Iris pigment epithelial cell (primary cell): ENCODE results near the gene PYGO2.

Experiments used
- DNase-seq: peaks from one replicate; pipeline ENCODE4 v3.0.0-alpha.2; 2011; ENCODE audit warnings: low read depth

Gene PYGO2

DNA sequence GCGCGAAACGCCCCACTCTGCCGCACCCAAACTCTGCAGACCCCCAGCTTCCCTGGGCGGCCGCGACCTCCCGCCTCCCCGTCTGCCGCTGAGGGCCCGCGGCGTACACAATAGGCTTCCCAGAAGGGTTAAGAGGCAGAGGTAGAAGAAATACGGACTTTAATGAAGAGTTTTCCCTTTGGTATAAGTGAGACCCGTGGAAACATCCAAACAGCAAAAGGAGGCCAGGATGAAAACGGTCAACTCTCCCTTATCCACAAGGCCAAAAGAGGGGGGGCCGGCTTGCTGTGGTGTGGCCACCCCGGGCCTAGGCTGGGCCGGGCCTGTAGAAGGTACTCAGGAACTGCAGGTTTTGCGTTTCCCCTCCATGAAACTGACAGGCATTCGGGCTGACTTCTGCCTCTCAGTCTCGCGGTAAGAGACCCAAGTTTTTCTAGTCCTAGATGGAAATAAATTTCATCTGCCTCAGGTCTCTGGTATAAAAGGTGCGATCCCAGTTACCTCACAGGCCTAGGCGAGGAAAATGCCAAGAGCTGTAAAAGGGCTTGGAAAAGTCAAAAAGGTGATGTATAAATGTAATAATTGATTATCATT is 671 bp upstream of the PYGO2 start:
- peak; percentile 29 for DNase-seq

DNA sequence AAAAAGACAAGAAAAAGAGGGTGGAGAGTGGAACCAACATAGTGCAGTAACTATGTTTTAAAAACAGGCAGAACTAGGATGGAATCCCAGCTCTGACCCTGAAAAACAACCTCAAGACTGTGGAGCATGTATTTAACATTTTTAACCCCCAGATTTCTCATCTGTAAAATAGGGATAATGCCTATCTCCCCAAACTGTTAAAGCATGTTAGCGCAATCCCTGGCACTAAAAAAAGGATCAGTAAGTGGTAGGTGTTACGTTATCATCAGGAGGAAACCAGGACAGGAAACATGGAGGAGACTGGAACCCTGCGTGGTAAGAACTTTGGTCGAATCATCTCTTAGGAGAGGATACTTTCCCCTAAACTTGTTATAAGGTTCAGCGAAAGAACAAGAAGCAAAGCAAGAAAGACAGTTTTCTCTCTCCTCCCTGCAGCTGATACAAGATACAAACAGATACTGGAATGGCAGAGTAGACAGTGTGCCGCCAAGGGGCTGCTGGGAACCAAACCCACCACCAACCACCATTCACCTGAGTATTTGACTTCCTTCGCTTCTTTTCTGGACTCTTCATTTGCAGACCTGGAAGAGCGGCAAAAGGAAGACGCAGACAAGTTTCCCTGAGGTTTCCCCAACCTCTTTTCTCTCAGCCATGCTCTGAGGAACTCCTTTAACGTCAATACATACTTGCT is 991 bp downstream of the PYGO2 start:
- DNase-seq: no peak

DNA sequence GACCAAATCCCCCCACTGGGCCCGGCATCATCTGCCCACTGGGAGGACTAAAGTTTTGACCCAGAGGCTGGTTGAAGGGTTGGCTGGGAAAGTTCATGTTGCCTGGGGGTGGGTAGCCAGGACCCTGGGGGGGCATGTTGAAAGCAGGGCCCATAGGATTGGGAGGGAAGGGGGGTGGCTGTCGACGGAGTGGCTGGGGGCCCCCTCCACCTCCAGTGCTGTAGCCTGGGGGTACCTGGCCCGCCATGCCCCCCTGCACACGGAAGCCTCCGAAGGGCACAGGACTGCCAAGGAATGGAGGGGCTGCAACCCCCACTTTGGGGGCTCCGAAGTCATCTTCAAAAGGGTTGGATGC is 2.2 kb downstream of the PYGO2 start:
- no peak for DNase-seq

DNA sequence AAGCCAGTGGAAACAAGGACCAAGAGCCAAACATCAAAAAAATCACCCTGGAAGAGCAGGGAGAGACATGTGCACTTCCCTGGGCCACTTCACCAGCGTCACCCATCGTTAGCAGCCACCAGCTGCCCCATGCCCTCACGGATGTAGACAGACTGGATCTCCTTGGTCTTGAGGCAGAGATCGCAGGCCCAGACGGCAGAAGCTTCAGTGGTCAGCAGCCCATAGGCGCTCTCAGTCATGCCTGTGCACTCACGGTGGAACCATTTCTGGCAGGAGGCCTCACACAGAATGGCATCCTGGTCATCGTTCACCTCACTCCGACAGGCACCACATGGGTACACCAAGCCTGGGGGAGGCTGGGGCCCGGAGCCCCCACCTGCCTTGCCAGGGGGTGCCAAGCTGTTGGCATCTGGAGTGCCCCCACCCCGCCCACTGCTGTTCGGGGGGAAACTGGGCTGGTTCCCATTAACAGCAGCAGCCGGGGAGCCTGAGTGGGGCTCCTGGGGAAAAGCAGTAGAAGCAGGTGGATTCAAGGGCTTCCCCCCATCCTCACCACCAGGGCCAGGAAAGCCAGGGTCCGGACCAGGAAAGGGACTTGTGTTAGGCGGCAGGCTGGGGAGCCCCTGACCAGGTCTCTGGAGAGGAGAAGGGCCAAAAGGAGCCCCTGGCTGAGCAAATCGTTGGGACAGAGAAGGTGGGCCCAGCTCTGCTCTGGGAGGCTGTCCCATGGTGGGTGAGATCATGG is 2.7 kb downstream of the PYGO2 start:
- DNase-seq: no peak

DNA sequence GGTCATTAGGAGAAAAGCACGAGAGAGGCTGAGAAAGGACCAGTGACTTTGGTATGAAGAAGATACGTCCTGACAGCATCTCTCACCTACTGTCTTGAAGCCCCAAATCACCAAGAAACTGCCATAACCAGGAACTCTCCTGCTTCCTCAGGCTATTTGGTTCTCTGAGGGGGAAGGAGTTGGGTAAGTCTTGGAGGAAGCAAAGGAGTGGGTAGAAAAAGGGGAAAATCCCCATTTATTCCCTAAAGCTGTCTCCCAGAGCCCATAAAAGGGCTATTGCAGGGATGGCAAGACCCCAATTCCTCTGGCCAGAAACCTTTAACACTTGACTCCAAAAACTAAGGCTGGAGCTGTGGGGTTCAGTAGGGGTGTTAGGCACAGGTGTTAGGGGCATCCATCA is 3.5 kb downstream of the PYGO2 start:
- DNase-seq: no peak

DNA sequence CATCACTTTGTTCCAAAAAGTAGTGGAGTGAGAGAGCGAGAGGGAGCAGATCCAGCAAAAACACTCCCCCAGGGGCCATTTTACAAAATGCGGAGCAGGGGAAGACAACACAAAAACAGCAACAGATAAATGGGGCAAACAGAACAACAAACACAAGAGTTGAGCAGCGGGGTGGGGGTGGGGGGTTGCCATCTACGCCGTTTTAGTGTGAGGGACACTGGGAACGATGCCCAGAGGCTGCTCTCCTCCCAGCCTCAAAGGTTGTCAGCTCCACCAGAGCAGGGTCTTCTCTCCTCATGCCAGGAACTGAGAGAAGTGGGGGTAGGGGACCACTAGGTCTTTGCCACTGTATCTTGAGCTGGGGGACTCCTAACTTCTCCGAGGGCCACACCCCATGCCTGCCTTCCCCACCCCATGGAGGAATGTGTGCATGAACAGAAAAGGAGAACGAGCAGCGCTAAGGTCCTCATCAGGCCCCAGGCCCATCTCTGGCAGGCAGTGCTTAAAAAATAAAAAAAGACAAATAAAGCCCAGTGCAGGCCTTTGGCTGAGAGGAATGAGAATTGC is 4.4 kb downstream of the PYGO2 start:
- no peak for DNase-seq

DNA sequence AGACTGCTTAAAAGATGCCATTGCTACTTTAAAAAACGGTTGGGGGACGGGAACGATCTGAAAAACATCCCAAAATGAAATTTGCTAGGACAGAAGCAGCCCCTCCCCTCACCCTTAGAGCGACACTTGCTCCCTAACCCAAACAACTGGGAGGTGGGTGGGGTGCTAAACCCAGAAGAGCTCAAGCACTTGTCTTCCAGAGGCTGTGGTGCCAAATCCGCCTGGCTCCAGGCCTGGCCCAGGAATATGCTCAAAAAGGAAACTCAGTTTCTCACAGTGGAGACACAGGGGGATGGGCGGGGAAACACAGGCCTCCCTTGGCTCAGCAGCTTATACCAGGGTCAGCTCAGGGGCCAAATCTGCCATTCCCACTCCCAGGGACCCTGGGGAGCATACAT is 5.0 kb downstream of the PYGO2 start:
- peak; percentile 18 for DNase-seq

DNA sequence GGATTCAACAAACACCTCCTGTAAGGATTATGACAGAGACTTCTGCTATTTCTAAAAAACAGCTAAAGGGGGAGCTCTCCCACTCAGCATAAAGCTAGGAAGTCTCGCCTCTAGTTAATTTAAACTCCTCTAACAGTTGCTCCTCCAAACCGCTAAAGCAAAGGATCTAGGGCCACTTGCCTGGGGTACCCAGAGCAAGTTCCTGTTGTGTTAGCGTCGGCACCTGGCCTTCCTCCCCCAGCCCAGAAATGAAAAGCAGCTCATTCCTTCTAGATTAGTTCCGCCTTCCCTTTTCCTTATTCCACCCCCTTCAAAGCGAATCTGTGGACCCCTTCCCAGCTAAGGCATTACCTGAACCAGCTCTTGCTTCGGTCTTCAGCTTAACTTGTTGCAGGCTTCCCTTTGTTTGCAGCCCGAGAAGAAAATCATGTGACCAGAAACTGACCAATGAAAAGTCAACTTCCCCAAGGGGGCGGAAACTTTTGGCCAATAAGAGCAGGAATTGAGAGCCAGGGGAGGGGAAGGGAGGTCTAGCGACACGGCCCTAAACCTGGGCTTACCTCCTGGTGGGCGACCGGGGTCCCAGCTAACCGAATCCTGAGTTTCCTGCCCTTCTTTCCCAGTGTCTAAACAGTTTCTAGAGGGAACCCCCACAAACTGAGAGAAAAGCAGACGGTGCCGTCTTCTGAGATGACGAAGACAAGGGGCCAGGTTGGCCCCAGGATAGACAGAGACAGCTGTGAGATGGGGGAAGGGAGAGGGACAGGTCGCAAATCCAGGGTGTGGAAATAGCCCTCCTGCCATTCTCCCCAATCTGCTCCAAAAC is 5.7 kb downstream of the PYGO2 start, which contains the start of gene PBXIP1:
TSS of gene PBXIP1 (minus strand) at position 382 of the 826 bp plus-strand sequence. CDS start 2,378 bp downstream, outside the sequence.
- peak; percentile 87 for DNase-seq

DNA sequence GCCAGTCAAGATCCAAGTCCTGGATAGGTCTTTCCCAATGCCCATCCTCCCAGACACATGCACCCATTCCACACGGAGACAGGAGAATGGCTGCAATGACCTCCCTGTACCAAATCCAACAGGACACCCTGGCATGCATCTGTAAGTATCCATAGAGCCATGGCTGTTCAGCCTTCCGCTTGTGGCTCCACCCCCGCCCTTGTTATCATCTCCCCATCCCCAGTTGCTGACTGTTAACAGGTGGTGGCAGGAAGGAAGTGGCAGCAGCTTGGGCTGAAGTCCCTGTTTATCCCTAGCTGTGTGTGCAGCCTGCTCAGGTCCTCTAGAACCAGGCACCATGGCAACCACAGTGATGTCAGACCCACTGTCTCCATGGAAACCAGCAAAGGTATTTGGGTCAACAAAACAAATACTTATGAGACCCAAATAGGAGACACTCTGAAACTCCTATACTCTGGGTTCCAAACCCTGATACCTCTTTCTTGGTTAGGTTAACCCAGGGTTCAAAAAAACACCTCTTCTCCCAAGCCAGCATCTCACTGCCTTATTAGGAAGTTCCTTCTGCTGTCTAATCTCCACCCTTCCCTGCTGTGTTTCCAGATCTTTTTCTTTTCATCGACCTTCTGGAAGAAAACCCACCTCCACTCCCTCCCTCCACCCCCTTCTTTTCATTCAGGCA is 6.4 kb downstream of the PYGO2 start:
- peak; percentile 89 for DNase-seq

DNA sequence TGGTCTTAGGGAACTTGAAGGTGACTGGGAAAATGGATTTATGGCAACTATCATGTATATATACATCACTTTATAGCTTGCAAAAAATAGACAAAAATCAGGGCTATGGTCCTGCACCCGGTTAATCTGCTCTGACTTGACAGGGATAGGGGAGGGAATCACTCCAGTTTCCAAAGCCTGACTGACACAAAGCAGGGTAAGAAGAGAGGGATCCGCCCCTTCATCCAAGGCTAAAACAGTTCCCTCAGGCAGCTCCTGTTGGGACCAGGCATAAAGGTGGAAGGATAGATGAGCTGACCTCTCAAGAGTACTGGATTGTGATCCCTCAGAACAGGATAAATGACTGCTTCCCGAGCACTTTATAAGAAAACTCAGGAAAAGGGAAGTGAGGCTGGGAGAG is 7.0 kb downstream of the PYGO2 start:
- no peak for DNase-seq

DNA sequence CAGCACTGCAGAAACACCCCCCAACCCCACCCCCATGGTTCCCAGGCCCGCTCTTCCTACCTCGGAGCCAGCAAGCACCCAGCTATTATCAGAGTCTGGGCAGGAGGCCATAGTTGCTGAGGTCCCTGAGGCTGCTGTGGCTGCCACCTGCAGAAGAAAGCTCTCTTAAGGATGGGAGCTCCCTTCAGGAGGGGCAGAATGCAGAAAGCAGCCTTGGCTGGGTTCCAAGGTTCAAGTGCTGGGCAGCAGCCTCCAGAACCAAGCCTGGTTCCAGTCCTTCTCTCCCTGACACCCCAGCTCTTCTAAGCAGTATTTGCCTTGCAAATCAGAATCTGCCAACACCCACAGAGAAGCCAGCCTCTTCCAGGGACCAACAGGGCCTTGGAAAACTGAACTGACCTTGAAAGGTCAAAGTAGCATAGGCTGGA is 8.0 kb downstream of the PYGO2 start:
- DNase-seq: no peak

DNA sequence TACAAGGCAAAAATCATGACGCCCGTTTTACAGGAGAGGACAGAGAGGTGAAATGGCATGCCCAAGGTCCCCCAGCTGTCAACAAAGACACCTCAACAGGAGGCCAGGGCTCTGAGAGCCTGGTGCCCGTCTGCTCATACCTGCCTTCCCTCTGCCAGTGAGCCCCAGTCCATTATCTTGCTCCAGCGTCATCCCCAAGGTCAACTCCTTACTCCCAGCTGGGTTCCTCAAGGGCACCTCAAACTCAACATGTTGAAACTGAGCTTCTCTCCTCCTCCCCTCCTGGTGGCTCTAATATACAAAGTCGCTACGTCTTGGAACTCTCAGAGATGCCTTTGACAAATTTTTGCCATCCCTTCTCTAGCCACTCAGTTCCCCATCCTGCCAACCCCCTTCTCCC is 8.9 kb downstream of the PYGO2 start:
- no peak for DNase-seq

DNA sequence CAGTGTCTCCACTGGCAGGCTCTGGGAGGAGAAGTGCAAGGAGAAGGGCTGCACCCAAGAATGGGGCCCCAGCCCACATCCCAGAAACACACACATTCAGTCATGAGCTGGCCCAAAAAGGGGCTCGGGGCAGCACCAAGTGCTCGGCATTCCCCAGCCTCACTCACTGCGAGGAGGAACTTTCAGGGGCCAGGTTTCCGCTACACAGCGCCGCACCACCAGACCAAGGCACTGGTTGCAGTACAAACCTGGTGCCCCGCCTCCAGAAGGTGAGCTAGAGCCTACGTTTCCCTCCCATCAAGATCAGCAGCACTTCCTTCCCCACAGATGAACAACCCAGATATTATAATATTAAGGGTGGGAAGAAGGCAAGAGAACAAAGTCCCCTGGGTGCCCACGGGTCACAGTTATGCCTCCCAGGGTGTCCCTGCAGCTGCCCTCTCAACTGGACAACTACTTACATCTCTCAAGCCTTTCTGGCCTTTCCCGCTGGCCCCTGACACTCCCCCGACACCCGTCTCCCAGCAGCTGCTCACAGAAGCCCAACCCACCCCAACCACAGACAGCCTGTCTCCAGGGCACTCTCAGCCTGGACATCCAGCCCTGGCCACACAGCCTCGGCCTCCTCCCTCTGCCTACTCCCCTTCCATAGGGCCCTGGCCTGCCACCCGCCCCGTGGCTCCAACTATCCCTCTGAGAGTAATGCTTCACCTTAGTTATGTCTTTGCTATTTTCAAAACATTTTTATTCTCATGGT is 9.5 kb downstream of the PYGO2 start:
- DNase-seq: no peak

DNA sequence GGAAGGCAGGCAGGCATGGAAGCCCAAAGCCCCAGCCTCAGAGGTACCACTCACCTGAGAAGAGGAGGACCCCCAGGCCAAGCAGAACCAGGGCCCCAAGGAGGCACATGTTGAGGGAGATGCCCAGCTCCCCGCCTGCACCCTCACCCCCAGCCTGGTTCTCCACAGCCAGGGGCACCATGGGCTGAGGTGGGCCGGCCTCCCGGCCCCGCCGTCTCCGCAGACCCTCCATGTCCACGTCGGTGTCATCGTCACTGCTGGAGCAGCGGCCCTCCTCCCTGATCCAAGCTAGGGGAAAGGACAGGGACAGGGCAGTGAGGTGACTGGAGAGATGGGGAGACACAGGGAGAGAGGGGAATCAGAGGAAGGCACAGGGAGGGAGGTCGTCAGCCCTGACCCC is 13.5 kb downstream of the PYGO2 start:
- no peak for DNase-seq

DNA sequence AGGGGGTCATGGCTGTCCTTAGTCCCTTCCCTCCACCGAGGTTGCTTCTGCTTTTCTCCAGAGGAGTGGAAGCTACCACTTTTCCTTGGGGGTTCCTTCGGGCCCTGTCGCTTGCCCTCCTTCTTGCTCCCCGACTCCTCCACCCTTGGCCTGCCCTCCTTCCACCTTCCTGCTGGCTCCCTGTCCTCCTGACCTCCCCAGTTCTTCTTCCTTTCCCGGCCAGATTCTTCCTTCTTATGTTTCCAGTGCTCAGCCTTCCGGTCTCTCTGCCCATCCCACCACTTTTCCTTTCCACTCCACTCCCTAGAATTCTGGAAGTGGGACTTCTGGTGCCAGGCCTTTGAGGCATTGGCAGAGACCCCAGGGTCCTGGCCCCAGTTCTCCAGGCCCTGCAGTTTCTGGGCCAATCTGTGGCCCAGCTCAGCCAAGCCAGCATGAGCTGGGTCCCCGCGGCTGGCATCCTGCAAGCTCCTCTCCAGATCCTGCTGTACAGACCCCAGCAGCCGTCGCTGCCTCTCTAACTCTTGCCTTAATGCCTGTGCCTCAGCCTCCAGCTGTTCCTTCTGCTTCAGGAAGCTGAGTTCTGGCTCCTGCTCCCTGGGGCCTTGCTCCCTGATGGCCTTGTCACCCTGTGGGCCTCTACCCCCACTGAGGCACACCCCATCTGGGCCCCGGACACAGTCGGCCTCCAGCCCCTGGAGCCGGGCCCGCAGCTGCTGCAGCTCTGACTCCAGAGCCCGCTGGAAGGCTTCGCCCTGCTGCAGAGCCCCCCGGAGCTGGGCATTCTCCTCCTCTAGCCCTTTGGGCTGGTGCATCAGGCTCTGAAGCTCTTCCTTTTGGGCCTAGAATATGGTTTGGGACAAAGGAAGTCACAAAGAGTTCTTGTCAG is 15.4 kb downstream of the PYGO2 start:
- no peak for DNase-seq

DNA sequence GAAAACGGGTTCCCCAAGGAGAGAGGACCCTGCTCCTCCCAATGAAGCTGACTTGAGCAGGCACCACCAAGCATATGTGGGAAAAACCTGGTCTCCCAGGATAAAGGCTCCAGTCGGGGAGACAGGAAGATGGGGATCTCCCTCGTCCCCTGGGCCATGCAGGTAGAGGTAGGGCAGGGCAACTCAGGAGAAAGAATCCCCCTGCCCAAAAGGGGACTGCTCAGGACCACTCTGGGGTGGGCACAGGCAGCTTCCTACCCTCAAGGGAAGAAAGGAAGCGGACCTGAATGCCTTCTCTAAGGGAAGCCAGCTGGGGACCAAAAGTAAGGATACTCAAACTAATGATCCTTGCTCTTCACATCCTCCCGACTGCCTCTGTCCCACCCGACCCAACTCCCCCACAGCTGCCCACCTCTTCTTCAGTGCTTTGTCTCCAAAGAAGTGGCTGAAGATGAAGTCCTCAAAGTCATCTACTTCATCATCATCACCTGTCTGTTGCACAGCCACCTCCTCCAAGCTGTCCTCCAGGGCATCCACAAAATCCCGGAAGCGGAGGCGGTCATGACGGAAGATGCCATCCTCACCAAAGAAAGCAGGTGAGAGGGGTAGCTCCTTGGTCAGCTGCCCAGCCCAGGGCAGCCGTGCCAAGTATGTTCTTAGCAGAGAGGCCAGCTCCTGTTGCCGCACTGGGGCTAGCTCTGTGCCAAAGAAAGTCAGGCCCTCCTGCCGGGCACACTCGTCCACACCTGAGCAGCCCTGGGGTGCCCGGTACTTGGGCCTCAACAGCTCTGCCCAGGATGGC is 16.2 kb downstream of the PYGO2 start:
- no peak for DNase-seq

DNA sequence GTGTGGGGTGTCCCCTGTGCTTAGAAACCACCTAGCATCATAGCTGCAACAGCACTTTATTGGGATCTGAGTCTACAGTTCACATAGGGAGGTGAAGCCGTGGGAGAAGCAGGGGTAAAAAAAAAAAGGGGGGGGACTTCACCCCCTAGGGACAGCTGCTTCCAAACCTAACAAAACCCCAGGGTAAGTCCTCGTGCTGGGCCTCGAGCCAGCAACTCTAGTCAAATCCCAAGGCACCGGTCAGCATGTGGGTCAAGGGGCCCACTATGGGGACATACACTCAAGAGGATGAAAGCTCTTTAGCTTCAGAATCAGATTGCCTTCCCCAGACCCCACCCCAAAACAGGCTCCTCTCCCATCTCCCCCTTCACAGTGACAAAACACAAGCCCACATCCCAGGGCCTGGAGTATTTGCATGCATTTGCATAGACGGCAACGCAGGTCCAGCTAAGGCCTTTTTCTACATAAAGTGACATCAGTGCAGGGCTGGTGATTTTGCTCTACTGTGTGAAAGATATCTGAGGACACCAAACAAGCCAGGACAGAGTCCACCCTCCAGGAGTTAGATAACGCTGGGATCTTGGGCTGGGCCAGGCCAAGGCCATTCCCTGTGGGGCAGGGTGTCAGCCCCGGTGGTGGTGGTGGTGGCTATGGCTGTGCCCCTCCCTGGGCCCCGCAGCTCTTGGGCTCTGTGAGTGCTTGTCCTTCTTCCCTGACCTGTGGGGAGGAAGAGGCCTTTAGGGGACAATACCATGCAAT is 17.0 kb downstream of the PYGO2 start:
- DNase-seq: no peak
